ENCODE measurements around the gene HOXC13.

HOXC13 gene

DNA sequence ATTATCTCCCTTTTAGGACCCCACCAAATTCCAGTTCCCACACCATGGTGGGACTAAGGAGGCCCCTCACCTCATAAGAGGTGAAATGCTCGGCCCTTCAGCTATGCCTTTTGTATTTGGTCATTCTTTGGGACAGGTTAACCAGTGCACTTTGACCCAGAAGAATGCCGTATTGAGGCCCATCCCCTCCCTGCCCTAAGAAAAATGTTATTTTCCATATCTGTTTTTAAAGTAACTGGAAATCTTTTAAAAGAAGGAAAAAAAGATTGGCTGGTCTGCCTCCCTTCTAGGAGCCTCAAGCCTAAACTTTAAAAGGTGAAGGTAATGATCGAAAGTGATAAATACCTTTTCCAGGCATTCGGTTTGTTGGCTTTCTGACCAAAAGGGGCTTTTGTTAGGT lies 5.7 kb upstream of the HOXC13 start:
- Histone ChIP-seq H3K9me3 (ENCODE audit: severe bottlenecking) (no peaks in the 10 kb centered on the region), H3K36me3 (ENCODE audit: low read depth) (no peaks in the 10 kb centered on the region), H3K27me3 (ENCODE audit: insufficient read depth, poor library complexity, severe bottlenecking) (peaks cover 100% of the 10 kb centered on the region), H3K27ac (ENCODE audit: poor library complexity, severe bottlenecking) (no peak overlapping the region), H3K4me3 (ENCODE audit: severe bottlenecking) (no peak overlapping the region), H3K4me1 (ENCODE audit: insufficient read depth, poor library complexity, severe bottlenecking) (no peaks in the 10 kb centered on the region)
- TF ChIP-seq, protein P1, sequence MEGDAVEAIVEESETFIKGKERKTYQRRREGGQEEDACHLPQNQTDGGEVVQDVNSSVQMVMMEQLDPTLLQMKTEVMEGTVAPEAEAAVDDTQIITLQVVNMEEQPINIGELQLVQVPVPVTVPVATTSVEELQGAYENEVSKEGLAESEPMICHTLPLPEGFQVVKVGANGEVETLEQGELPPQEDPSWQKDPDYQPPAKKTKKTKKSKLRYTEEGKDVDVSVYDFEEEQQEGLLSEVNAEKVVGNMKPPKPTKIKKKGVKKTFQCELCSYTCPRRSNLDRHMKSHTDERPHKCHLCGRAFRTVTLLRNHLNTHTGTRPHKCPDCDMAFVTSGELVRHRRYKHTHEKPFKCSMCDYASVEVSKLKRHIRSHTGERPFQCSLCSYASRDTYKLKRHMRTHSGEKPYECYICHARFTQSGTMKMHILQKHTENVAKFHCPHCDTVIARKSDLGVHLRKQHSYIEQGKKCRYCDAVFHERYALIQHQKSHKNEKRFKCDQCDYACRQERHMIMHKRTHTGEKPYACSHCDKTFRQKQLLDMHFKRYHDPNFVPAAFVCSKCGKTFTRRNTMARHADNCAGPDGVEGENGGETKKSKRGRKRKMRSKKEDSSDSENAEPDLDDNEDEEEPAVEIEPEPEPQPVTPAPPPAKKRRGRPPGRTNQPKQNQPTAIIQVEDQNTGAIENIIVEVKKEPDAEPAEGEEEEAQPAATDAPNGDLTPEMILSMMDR (IDR thresholded peaks at IDR 0.05; ENCODE audit: poor library complexity, severe bottlenecking): no peak
- ATAC-seq (ENCODE audit: low read depth) (no peak), DNase-seq (ENCODE audit: low spot score) (no peak)

DNA sequence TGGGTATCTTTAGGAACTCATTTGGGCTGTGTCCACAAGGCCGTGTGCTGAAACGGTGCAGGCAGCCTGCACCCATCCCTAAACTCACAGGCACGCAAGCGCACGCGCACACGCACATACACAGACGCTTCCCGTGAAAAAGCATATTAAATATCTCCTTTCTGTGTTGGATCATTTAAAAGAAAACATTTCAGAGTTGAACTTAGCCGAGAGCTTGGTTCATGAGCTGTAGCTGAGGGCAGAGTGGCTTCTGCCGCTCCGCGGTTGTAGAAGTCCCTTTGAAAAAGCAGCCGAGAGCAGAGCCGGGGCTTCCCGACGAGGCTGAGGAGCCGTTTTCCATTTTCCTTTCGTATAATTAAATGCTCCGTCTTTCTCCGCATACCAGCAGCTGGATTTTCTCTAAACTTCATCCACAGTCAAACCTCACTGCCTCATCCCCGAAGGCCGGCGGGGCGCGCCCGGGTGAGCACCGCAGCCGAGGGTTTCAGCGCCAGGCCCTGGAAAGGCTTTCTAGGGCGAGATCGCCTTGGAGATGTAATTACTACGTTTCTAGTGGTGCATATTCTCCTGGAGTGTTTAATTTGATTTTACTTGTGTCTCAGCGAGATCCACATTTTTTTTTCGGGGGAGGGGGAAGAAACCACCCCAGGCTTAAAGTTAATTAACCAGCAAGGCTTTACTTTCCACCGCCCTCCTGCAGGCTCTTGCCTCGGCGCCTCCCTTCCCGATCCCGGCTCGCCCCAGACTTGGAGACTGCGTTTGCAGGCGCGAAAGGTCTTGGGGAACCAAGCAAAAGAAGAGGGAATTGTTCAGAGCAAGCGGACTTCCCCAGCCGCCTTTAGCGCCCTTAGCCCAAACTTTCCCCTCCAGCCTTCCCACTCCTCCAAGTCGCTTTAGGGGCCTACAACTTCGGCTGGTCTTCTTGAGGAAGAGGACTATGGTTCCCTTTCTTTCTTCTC lies 3.0 kb upstream of the HOXC13 start:
- no peaks in the 10 kb centered on the region for H3K36me3 ChIP-seq (ENCODE audit: low read depth)
- H3K9me3 ChIP-seq (ENCODE audit: severe bottlenecking): no peaks in the 10 kb centered on the region
- H3K4me1 ChIP-seq (ENCODE audit: insufficient read depth, poor library complexity, severe bottlenecking): no peaks in the 10 kb centered on the region
- no peak overlapping the region for H3K27ac ChIP-seq (ENCODE audit: poor library complexity, severe bottlenecking)
- TF ChIP-seq, protein P1 (IDR thresholded peaks at IDR 0.05; ENCODE audit: poor library complexity, severe bottlenecking): no peak
- no peak overlapping the region for H3K4me3 ChIP-seq (ENCODE audit: severe bottlenecking)
- peaks cover 91% of the 10 kb centered on the region for H3K27me3 ChIP-seq (ENCODE audit: insufficient read depth, poor library complexity, severe bottlenecking)
- ATAC-seq (ENCODE audit: low read depth) (no peak), DNase-seq (ENCODE audit: low spot score) (no peak)

DNA sequence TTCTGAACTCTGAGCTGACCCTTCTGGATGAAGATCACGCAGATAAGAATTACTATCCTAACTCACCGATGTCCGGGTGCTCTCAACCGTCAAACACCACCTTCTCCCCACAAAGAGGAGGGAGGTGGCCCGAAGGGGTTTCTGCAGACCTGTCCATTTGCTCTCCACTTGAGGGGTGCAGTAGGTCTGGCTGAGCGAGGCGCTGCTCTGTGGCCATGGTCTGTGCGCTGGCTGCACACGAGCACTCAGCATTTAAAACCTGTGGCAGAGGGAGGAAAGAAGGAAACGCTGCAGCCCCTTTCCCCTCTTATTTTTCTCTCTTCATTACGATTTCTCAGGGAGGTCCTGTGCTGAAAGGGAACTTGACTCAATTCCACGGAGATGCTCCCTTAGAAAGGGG lies 1.5 kb upstream of the HOXC13 start:
- no peaks in the 10 kb centered on the region for H3K36me3 ChIP-seq (ENCODE audit: low read depth)
- H3K9me3 ChIP-seq (ENCODE audit: severe bottlenecking): no peaks in the 10 kb centered on the region
- no peaks in the 10 kb centered on the region for H3K4me1 ChIP-seq (ENCODE audit: insufficient read depth, poor library complexity, severe bottlenecking)
- TF ChIP-seq, protein P1 (IDR thresholded peaks at IDR 0.05; ENCODE audit: poor library complexity, severe bottlenecking): no peak
- ATAC-seq (ENCODE audit: low read depth) (no peak), DNase-seq (ENCODE audit: low spot score) (no peak)
- peaks cover 83% of the 10 kb centered on the region for H3K27me3 ChIP-seq (ENCODE audit: insufficient read depth, poor library complexity, severe bottlenecking)
- H3K4me3 ChIP-seq (ENCODE audit: severe bottlenecking): no peak overlapping the region
- no peak overlapping the region for H3K27ac ChIP-seq (ENCODE audit: poor library complexity, severe bottlenecking)

DNA sequence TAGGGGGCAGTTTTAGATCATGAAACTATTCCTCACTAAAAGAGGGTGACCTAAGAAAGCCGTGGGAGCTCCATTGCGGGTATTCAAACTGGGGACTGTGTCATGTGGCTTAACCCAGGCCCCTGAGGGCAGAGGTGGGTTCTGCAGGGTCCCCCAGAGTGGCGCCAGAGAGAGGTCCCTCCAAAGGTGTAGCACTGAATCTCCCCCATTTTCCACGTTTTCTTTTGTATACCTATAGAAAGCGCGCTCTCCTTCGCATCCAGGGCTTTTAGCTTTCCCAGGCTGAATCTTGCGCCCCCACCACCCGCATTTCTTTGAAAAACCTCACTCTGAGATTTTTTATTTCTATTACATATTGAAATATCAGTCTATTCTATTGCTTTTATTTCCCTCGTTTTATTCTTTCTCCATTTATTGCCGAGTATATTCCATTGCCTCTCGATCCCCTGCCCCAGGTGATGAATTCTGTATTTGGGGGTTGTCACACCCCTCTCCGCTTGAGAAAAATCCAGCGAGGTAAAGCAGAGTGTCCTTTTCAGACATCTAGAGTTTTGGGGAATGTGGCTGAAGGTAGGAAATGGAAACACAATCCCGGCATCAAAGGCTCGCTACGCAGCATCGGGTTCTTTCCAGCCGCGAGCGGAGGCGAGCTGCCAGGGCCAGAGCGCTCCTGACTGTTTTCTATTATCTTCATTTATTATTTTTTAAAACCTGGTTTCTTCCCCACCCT lies 870 bp upstream of the HOXC13 start:
- Histone ChIP-seq H3K4me3 (ENCODE audit: severe bottlenecking) (peak overlapping the region; percentile 43), H3K27me3 (ENCODE audit: insufficient read depth, poor library complexity, severe bottlenecking) (peaks cover 77% of the 10 kb centered on the region), H3K4me1 (ENCODE audit: insufficient read depth, poor library complexity, severe bottlenecking) (no peaks in the 10 kb centered on the region), H3K36me3 (ENCODE audit: low read depth) (no peaks in the 10 kb centered on the region), H3K9me3 (ENCODE audit: severe bottlenecking) (no peaks in the 10 kb centered on the region), H3K27ac (ENCODE audit: poor library complexity, severe bottlenecking) (no peak overlapping the region)
- 0 out of 3 replicates have a peak, but pooled peaks have one; percentile 2 for ATAC-seq (ENCODE audit: low read depth)
- TF ChIP-seq, protein P1 (IDR thresholded peaks at IDR 0.05; ENCODE audit: poor library complexity, severe bottlenecking): no peak
- DNase-seq (ENCODE audit: low spot score): no peak

All from RWPE2 (cell line).